M059J (cell line): ENCODE data around the gene GRK4. TPM values are rescaled to one million over a fixed set of nuclear protein-coding genes. Genes with fewer than 3 reads are reported as not detected.
"Not testable (repeated sequence)": the region's sequence is repeated elsewhere in the genome, so short reads cannot be mapped to it uniquely, and the experiment has no call there.

Experiments
- DNase-seq: peaks from one replicate; pipeline ENCODE4 v3.0.0-alpha.2; 2012; ENCODE audit warnings: low read depth
- total RNA-seq: library from RNA; depleted of rRNA; stranded (reverse); fragments of >200 nt; shearing (Covaris generic); gene quantifications from 2 replicates; pipeline ENCODE4 v1.2.3, GENCODE V29; 2014

Gene GRK4
- total RNA-seq, 1 experiment from 2014 or later, result 2.5 TPM

GRCh38 chr4:2958446-2958845 lies 4.9 kb upstream of the GRK4 start:
- DNase-seq, result peak; percentile 89

- DNase-seq, result not testable (repeated sequence)
Observed at GRCh38 chr4:2960450-2960849, 2.9 kb upstream of the GRK4 start.

- DNase-seq, result no peak
Observed at GRCh38 chr4:2961421-2961810, 2.0 kb upstream of the GRK4 start.

GRCh38 chr4:2961811-2962441 lies 1.4 kb upstream of the GRK4 start:
- DNase-seq, result no peak

GRCh38 chr4:2962614-2963174 lies 677 bp upstream of the GRK4 start:
- peak; percentile 62 for DNase-seq

GRCh38 chr4:2963966-2964471 lies 648 bp downstream of the GRK4 start:
- DNase-seq, result peak; percentile 57

- no peak for DNase-seq
Observed at GRCh38 chr4:2964706-2965258, 1.4 kb downstream of the GRK4 start.

GRCh38 chr4:2965262-2965661 lies 1.9 kb downstream of the GRK4 start:
- DNase-seq, result no peak

GRCh38 chr4:2968381-2968780 lies 5.0 kb downstream of the GRK4 start:
- DNase-seq, result peak; percentile 20

GRCh38 chr4:2971275-2971674 lies 7.9 kb downstream of the GRK4 start:
- no peak for DNase-seq

GRCh38 chr4:2977211-2978088 lies 14.1 kb downstream of the GRK4 start:
- peak; percentile 31 for DNase-seq

GRCh38 chr4:2981256-2981819 lies 18.0 kb downstream of the GRK4 start:
- no peak for DNase-seq

- DNase-seq, result no peak
Observed at GRCh38 chr4:2982012-2982411, 18.6 kb downstream of the GRK4 start.

GRCh38 chr4:2983715-2984114 lies 20.3 kb downstream of the GRK4 start:
- DNase-seq, result not testable (repeated sequence)

- DNase-seq, result no peak
Observed at GRCh38 chr4:2991243-2991642, 27.9 kb downstream of the GRK4 start.

- DNase-seq, result no peak
Observed at GRCh38 chr4:2994917-2995316, 31.5 kb downstream of the GRK4 start.

- DNase-seq, result no peak
Observed at GRCh38 chr4:2995546-2996265, 32.3 kb downstream of the GRK4 start.

- no peak for DNase-seq
Observed at GRCh38 chr4:2996415-2996814, 33.0 kb downstream of the GRK4 start.

GRCh38 chr4:3007724-3008123 lies 44.4 kb downstream of the GRK4 start:
- DNase-seq, result no peak

- peak; percentile 6 for DNase-seq
Observed at GRCh38 chr4:3009422-3009821, 46.1 kb downstream of the GRK4 start.

GRCh38 chr4:3010577-3010976 lies 47.2 kb downstream of the GRK4 start:
- peak; percentile 7 for DNase-seq
